Measurements from ENCODE around the gene ARHGAP24. TPM values are rescaled to one million over a fixed set of nuclear protein-coding genes. Genes with fewer than 3 reads are reported as not detected.

The ARHGAP24 gene
- total RNA-seq, 4 donors from 2014 or later = 3.6 to 35.3 (median 7.2) TPM

DNA sequence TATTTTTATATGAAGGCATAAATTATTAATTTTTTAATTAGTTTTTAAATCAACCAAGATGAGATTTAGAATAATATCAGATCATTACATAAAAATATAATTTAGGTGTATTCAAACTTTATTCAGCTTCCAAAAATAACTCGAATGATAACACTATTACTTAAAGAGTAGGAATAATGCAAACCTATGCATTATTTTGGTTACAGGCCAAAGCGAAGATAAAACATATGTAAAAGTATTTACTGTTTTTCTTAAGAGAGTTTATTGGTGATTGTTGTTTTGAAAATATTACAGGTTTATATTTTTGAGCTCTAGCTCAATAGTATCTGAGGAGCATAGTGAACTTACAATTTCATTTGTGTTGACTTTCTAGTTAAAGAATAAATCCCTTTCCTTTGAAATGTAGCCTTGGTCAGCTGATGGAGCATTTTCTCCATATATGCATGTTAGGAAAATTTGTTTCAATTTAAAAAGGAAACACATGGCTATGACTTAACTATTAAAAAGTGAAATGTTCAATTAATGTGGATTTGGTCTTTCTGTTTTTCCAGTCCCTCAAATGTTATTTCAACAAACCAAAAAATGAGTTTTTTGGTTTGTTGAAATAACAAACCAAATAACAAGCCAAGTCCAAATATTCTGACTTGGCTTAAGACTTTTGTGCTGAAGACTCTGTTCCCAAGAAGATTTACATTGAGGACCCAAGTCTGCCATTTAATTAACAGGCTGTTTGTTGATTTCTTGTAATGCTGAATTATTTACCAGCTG lies 346.9 kb downstream of the ARHGAP24 start:
- WGBS, 2 donors = 92 to 95% methylated on average over 2 of the region's 2 CpGs
- intact Hi-C loops (cut with DNase I) = no loop called here
- H3K4me3 ChIP-seq = no peak overlapping the region

GRCh38 chr4:85823295-85823694 lies 348.3 kb downstream of the ARHGAP24 start:
- no peak for TF ChIP-seq POLR2A (IDR thresholded peaks at IDR 0.05)
- TF ChIP-seq, protein P1, sequence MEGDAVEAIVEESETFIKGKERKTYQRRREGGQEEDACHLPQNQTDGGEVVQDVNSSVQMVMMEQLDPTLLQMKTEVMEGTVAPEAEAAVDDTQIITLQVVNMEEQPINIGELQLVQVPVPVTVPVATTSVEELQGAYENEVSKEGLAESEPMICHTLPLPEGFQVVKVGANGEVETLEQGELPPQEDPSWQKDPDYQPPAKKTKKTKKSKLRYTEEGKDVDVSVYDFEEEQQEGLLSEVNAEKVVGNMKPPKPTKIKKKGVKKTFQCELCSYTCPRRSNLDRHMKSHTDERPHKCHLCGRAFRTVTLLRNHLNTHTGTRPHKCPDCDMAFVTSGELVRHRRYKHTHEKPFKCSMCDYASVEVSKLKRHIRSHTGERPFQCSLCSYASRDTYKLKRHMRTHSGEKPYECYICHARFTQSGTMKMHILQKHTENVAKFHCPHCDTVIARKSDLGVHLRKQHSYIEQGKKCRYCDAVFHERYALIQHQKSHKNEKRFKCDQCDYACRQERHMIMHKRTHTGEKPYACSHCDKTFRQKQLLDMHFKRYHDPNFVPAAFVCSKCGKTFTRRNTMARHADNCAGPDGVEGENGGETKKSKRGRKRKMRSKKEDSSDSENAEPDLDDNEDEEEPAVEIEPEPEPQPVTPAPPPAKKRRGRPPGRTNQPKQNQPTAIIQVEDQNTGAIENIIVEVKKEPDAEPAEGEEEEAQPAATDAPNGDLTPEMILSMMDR (IDR thresholded peaks at IDR 0.05) = no peak
- WGBS, 2 donors = 0 to 58% methylated on average over 1 of the region's 1 CpG
- no peak for DNase-seq
- H3K27ac ChIP-seq = no peak overlapping the region
- no peak overlapping the region for H3K4me3 ChIP-seq
- H3K36me3 ChIP-seq = no peaks in the 10 kb centered on the region
- H3K27me3 ChIP-seq = no peaks in the 10 kb centered on the region
- H3K4me1 ChIP-seq = peaks cover 0 to 44% (median 0%) of the 10 kb centered on the region in 3 donors
- H3K9me3 ChIP-seq = no peaks in the 10 kb centered on the region
- intact Hi-C loops (cut with DNase I) = no loop called here

More for the DNA sequence above, 346.9 kb downstream of the ARHGAP24 start:
- Histone ChIP-seq H3K36me3 (no peaks in the 10 kb centered on the region), H3K9me3 (no peaks in the 10 kb centered on the region), H3K4me1 (peaks cover 0 to 30% (median 0%) of the 10 kb centered on the region in 3 donors), H3K27me3 (no peaks in the 10 kb centered on the region), H3K27ac (no peak overlapping the region)
- DNase-seq = no peak
- no peak for TF ChIP-seq POLR2A (IDR thresholded peaks at IDR 0.05)
- TF ChIP-seq, protein P1 (IDR thresholded peaks at IDR 0.05) = no peak

DNA sequence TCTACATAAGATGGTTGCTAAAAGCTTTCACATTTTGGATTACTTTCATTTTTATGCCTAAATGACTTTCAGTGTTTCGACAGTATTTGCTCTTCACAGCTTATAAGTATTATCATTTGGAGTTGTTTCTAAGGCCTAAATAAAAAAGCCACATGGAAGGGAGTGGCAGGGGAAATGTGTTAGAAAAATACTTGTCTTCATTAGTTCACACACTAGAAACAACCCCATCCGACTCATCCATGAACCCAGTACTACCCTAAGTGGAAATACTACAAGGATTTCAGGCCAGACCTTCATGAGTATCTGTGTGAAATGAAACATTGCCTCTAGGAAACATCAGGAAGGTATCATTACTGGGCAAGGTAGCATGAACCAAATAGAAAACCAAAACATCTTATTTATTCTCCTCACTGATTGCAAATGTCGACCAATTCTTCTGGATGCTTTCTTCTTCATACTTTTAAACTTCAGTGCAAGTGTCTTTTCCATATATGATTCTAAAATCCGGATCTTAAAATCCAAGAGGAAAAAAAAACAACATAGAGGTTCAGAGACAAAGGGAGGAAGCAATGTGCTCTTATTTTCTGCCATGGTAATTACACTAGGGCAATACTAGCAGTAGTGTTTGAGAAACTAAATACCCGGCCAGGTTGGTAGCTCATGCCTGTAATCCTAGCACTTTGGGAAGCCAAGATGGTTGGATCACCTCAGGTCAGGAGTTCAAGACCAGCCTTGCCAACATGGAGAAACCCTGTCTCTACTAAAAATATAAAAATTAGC lies 349.4 kb downstream of the ARHGAP24 start:
- no peaks in the 10 kb centered on the region for H3K27me3 ChIP-seq
- H3K36me3 ChIP-seq = no peaks in the 10 kb centered on the region
- 58 to 74% methylated on average over 5 of the region's 5 CpGs for WGBS, 2 donors
- H3K9me3 ChIP-seq = no peaks in the 10 kb centered on the region
- TF ChIP-seq POLR2A (IDR thresholded peaks at IDR 0.05) = no peak
- TF ChIP-seq, protein P1 (IDR thresholded peaks at IDR 0.05) = no peak
- H3K4me1 ChIP-seq = peaks cover 0 to 51% (median 0%) of the 10 kb centered on the region in 3 donors
- DNase-seq = no peak
- no peak overlapping the region for H3K27ac ChIP-seq
- no peak overlapping the region for H3K4me3 ChIP-seq
- intact Hi-C loops (cut with DNase I) = no loop called here

GRCh38 chr4:85826060-85826678 lies 351.2 kb downstream of the ARHGAP24 start:
- no peak for DNase-seq
- H3K36me3 ChIP-seq = no peaks in the 10 kb centered on the region
- WGBS, 2 donors = 43 to 56% methylated on average over 7 of the region's 7 CpGs
- H3K27me3 ChIP-seq = no peaks in the 10 kb centered on the region
- intact Hi-C loops (cut with DNase I) = no loop called here
- H3K9me3 ChIP-seq = no peaks in the 10 kb centered on the region
- H3K27ac ChIP-seq = no peak overlapping the region
- peaks cover 0 to 55% (median 0%) of the 10 kb centered on the region in 3 donors for H3K4me1 ChIP-seq
- no peak overlapping the region for H3K4me3 ChIP-seq
- TF ChIP-seq POLR2A (IDR thresholded peaks at IDR 0.05) = no peak
- TF ChIP-seq, protein P1 (IDR thresholded peaks at IDR 0.05) = peak in 1 of 6 experiments; percentile 11

All from esophagus squamous epithelium (tissue), 5 donors.